ENCODE measurements around the gene POM121L2. TPM values are rescaled to one million over a fixed set of nuclear protein-coding genes. Genes with fewer than 3 reads are reported as not detected.

POM121L2 gene
- total RNA-seq, 1 donor from 2014 or later = not detected

DNA sequence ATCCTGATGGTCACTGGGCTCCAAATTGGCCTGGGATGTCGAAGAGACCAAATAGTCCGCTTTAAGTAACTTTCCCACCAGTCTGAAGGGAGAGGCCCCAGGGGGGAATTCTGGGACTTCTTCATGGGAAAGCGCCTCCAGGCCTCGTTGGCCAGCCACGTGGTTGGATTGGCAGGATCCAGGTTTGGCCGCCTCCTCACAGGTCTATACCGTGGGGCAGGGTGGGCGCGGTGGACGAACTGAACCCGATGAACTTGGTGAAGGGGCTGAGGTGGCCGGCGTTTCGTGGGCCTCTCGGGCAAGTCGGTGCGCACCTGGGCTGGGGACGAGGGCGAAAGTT is 297 bp downstream of the POM121L2 start:
- peaks cover 8% of the 10 kb centered on the region for H3K4me1 Mint-ChIP-seq
- DNase-seq = no peak
- H3K36me3 Mint-ChIP-seq (ENCODE audit: low read depth) = no peaks in the 10 kb centered on the region
- peak overlapping the region; percentile 85 for H3K4me3 Mint-ChIP-seq
- no peak overlapping the region for H3K27ac Mint-ChIP-seq
- intact Hi-C loops (cut with micrococcal nuclease) = loop anchor here (2.0 kb wide), 3 partner anchors 21 to 167 kb away; no protein-coding TSS in a partner anchor
- no peaks in the 10 kb centered on the region for H3K9me3 Mint-ChIP-seq
- H3K27me3 Mint-ChIP-seq = peaks cover 68% of the 10 kb centered on the region

DNA sequence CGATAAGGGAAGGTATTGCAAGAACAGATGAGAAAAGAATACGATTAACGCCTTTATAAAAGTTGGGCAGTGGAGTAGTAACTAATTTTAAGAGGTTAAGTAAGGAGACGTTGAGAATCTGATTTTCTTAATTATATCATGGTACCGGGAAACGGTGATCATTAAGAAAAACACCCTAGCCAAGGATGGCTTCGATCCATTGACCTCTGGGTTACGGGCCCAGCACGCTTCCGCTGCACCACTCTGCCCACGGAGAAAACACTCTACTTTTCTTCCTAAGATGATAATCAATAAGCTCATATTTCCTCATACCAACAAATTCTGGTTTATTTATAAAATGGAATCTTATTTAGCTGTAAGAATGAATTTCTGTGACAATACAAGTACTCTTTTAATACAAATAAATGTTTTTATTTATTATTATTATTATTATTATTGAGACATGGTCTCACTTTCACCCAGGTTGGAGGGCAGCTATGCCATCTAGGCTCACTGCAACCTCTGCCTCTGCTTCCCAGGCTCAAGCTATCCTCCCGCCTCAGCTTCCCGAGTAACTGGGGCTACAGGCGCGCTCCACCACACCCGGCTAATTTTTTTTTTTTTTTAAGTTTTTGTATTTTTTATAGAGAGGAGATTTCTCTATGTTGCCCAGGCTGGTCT is 8.3 kb downstream of the POM121L2 start:
- no peaks in the 10 kb centered on the region for H3K4me1 Mint-ChIP-seq
- intact Hi-C loops (cut with micrococcal nuclease) = no loop called here
- no peak overlapping the region for H3K27ac Mint-ChIP-seq
- peak; percentile 16 for DNase-seq
- no peaks in the 10 kb centered on the region for H3K36me3 Mint-ChIP-seq (ENCODE audit: low read depth)
- H3K4me3 Mint-ChIP-seq = no peak overlapping the region
- H3K27me3 Mint-ChIP-seq = peaks cover 45% of the 10 kb centered on the region
- peaks cover 13% of the 10 kb centered on the region for H3K9me3 Mint-ChIP-seq

DNA sequence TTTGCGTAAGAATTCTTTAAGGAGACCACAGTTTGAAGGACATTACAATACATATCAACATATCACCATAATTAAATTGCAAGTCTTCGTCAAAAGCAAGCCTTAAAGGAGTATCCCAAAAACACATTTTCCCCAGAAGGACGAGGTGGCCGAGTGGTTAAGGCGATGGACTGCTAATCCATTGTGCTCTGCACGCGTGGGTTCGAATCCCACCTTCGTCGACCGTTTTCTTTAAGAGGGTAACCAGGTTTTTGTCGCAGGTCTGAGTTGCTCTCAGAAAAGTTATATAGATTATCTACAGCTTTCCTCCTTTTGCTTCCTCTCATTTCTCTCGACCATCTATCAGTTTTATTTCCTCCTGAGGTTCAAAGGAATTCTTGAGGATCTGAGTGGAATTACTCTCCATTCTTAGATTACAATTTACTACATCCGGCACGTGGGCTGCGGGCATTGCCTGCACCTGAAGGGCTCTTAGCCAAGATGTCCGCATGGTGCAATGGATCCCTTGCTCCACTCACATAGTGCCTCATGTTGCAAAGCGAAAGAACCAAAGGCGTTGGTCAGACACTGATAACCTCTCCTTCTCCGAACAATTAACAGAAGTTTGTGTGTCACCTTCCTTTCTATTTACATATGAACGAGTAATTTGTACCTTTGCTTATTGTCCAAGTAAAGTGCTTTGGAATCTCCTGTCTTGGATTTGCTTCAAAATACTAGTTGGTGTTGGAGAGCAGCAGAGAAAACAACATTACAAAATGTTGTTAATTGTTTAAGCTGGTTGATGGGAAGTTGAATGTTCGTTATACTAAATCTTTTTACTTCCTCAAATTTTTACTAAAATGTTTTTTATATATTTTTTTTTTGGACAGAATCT is 14.0 kb downstream of the POM121L2 start:
- Mint-ChIP-seq H3K9me3 (peaks cover 33% of the 10 kb centered on the region), H3K36me3 (ENCODE audit: low read depth) (peaks cover 2% of the 10 kb centered on the region), H3K27ac (peak overlapping the region; percentile 51), H3K4me3 (no peak overlapping the region), H3K4me1 (peaks cover 1% of the 10 kb centered on the region), H3K27me3 (peaks cover 56% of the 10 kb centered on the region)
- intact Hi-C loops (cut with micrococcal nuclease) = loop anchor here (5.0 kb wide), 2 partner anchors 259 to 369 kb away; no protein-coding TSS in a partner anchor
- no peak for DNase-seq

DNA sequence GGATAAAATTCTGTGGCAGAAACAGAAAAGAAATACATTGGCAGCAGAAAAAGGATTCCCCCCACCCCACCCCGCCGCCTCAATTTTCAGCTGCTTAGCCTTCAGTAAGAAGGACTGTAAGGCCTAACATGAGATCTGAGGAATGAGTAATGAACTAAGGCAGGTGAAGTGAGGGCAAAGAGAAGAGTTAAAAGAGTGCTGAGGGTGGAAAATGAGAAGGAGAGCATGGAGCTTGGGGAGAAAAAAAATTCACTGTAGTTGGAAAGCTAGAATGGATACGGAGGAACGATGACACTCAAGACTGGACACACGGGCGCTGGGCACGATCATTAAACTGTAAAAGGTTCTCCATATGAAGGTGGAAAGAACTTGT is 14.6 kb downstream of the POM121L2 start:
- Mint-ChIP-seq H3K4me3 (no peak overlapping the region), H3K27ac (peak overlapping the region; percentile 51)

DNA sequence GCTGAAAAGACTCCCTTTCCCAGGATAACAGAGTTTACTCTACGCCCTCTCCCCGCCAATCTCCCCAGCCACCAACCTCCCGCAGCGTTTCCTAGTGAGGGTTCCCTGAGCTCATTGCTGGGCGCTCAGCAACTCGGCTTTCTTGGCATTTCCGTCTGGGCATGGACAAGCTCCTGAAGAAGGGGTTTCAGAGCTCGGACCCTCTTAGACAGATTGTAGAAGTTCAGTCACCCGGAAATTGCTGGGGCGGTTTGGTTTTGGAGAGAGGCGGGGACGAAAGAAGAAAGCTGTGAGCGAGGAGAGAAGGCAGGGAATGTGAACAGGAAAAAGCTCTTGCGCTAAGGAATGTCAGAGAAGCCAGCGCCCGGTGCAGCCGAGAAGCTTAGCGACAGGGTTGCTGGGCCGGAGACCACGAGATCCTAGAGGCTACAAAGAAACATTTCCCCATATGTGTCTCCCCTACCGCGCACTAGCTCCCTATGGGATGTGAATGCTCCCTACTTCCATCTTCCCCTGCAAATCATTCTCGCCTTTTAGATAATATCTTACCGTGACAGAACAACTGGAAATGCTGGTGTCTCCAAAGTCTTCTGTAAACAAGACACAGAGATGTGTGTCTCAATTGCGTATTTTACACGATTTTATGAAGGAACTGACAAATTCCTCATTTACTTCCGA is 15.8 kb downstream of the POM121L2 start:
- Mint-ChIP-seq H3K27me3 (peaks cover 56% of the 10 kb centered on the region), H3K4me3 (no peak overlapping the region), H3K9me3 (peaks cover 32% of the 10 kb centered on the region), H3K27ac (no peak overlapping the region), H3K36me3 (ENCODE audit: low read depth) (peaks cover 6% of the 10 kb centered on the region), H3K4me1 (peaks cover 1% of the 10 kb centered on the region)
- intact Hi-C loops (cut with micrococcal nuclease) = loop anchor here (5.0 kb wide), 2 partner anchors 261 to 371 kb away; no protein-coding TSS in a partner anchor
- no peak for DNase-seq

More for the DNA sequence above, 14.6 kb downstream of the POM121L2 start:
- H3K9me3 Mint-ChIP-seq = peaks cover 29% of the 10 kb centered on the region
- H3K36me3 Mint-ChIP-seq (ENCODE audit: low read depth) = peaks cover 2% of the 10 kb centered on the region
- intact Hi-C loops (cut with micrococcal nuclease) = loop anchor here (5.0 kb wide), 2 partner anchors 260 to 370 kb away; no protein-coding TSS in a partner anchor
- no peak for DNase-seq
- peaks cover 53% of the 10 kb centered on the region for H3K27me3 Mint-ChIP-seq
- H3K4me1 Mint-ChIP-seq = peaks cover 1% of the 10 kb centered on the region

DNA sequence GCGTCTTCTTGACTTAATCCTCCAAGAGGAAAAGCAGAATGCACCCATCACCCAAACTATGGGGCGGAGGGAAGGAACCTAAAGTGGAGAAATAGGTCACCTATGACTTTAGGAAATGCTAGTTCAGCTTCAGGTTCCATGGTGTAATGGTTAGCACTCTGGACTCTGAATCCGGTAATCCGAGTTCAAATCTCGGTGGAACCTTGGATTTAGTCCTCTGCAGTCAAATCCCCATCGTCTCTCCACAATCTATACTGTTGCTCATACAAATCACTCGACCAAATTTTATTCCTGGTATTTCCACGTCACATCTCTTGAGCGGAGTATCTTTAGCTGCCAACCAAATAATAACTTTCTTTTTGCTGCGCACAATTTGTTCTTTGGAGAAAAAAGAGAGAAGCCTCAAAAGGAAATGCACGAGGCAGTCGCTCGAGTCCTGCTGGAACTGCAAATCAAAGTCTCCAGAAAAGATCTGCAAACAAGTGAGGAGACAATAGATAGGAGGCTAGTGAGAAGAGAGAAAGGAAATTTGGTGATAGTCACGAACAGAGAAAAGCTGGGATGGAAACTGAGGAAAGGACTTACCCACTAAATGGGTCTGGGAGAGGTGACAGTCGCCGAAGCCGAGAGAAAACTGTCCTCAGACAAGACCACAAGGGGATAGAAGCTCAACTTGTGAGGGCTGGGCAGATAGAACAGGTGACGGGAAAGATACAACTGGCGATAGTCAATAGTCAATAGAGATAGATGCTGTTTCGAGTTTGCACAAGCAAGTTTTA is 16.6 kb downstream of the POM121L2 start:
- H3K36me3 Mint-ChIP-seq (ENCODE audit: low read depth) = peaks cover 6% of the 10 kb centered on the region
- H3K27me3 Mint-ChIP-seq = peaks cover 60% of the 10 kb centered on the region
- peaks cover 34% of the 10 kb centered on the region for H3K9me3 Mint-ChIP-seq
- DNase-seq = no peak
- peak overlapping the region; percentile 36 for H3K27ac Mint-ChIP-seq
- peaks cover 1% of the 10 kb centered on the region for H3K4me1 Mint-ChIP-seq
- H3K4me3 Mint-ChIP-seq = no peak overlapping the region
- intact Hi-C loops (cut with micrococcal nuclease) = loop anchor here (2.0 to 5.0 kb wide), 3 partner anchors 262 to 1441 kb away; no protein-coding TSS in a partner anchor

DNA sequence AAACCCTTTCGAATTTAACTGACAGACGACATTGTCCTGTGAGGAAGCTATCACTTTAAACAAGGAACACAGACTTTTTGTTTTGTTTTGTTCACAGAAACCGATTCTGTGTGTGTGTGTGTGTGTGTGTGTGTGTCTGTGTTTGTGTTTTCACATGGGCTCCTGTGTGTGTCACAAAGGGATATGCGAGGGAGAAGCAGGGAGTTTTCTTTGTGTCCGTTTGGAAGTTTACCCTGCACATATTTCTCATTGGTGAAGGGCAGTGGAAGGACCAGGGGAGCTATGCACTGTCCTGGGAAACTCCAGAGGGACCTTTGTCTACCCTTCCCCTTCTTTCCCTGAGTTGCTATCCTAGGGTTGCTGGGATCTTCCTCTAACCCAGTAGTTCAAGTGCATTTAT is 17.7 kb downstream of the POM121L2 start:
- Mint-ChIP-seq H3K27me3 (peaks cover 63% of the 10 kb centered on the region), H3K27ac (no peak overlapping the region)
- intact Hi-C loops (cut with micrococcal nuclease) = loop anchor here (2.0 to 5.0 kb wide), 2 partner anchors 308 to 1442 kb away; no protein-coding TSS in a partner anchor

DNA sequence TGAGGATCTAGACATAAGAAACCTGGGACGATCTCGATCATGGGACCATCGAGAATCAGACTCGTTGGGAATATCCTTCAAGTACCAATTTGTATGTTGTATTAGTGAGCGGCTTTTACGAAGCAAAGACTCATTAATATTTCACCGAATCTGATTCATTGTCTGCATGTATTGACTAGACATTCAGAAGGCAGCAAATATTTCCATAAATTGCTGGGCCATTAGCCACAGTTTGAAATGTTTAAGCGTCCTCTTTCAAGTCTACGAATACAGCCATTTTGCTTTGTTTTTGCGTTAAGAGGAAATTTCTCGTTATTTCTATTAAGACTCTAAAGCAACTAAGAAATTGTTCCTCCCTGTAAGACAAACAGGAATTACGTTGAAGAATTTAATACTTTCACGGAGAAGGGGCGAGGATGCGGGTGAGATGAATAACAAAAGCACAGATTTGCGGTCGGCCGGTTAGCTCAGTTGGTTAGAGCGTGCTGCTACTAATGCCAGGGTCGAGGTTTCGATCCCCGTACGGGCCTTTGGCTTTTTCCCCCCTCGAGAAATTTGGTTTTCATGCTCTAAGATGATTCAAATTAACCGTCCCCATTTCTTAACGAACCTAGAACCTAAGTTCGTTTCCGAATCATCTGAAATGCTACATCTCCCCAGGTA is 18.5 kb downstream of the POM121L2 start:
- H3K27ac Mint-ChIP-seq = no peak overlapping the region
- no peak overlapping the region for H3K4me3 Mint-ChIP-seq
- H3K27me3 Mint-ChIP-seq = peaks cover 70% of the 10 kb centered on the region
- peaks cover 1% of the 10 kb centered on the region for H3K4me1 Mint-ChIP-seq
- peaks cover 10% of the 10 kb centered on the region for H3K36me3 Mint-ChIP-seq (ENCODE audit: low read depth)
- DNase-seq = no peak
- H3K9me3 Mint-ChIP-seq = peaks cover 43% of the 10 kb centered on the region
- intact Hi-C loops (cut with micrococcal nuclease) = loop anchor here (2.0 to 5.0 kb wide), 2 partner anchors 309 to 1443 kb away; no protein-coding TSS in a partner anchor

More for the DNA sequence above, 17.7 kb downstream of the POM121L2 start:
- peaks cover 1% of the 10 kb centered on the region for H3K4me1 Mint-ChIP-seq
- DNase-seq = no peak
- H3K36me3 Mint-ChIP-seq (ENCODE audit: low read depth) = peaks cover 10% of the 10 kb centered on the region
- no peak overlapping the region for H3K4me3 Mint-ChIP-seq
- H3K9me3 Mint-ChIP-seq = peaks cover 41% of the 10 kb centered on the region

DNA sequence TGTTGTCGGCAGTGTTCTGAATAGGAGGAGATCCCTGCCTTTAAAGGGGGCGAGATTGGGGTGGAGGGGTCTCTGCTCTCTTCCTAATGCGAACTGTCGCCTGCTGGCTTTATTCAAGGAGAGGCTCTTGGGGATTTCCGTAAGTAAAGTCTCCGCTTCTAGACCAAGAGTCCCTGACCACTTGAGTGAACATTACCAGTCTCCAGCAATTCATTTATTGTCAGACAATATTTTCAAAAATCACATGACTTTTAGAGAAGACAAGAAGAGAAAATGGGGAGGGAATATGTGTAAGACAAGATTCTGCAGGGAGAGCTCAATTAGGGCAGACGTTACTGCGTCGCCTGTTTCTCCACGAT is 21.2 kb downstream of the POM121L2 start:
- intact Hi-C loops (cut with micrococcal nuclease) = loop anchor here (2.0 to 5.0 kb wide), 2 partner anchors 311 to 1484 kb away; no protein-coding TSS in a partner anchor
- Mint-ChIP-seq H3K27ac (no peak overlapping the region), H3K27me3 (peaks cover 78% of the 10 kb centered on the region), H3K4me3 (no peak overlapping the region), H3K9me3 (peaks cover 50% of the 10 kb centered on the region), H3K36me3 (ENCODE audit: low read depth) (peaks cover 15% of the 10 kb centered on the region), H3K4me1 (no peaks in the 10 kb centered on the region)
- no peak for DNase-seq

DNA sequence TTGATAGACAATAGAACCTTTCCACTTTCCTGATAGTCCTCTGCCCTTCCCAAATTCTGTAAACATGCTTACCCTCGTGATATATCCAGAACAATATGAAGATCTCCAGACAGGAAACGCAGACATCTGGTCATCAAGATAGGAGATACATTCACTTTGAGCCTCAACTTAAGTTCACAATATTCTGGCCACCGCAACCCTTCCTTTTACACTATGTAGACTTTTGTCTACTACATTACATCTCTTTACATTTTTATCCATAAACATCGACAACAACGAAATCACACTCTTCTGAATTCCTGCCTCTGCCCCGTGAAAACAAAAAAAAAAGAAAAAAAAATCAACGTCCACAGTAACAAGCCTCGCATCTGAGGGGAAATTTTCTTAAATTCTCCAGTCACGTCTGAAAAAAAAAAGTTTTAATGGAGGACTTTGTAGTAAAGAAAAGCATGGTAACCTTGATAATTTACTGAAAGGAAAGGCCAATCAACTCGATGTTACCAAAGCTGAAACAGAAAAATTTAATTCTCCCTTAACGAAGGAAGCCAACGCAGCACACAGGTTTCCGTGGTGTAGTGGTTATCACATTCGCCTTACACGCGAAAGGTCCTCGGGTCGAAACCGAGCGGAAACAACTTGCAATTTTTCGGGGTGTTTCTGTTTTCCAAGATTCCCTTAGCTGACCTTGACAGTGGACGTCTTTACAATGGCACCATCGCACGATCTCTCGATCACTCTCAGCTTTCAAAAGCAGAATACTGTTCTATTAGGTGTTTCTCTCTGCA is 21.8 kb downstream of the POM121L2 start:
- peaks cover 78% of the 10 kb centered on the region for H3K27me3 Mint-ChIP-seq
- H3K36me3 Mint-ChIP-seq (ENCODE audit: low read depth) = peaks cover 15% of the 10 kb centered on the region
- intact Hi-C loops (cut with micrococcal nuclease) = loop anchor here (2.0 to 5.0 kb wide), 2 partner anchors 312 to 1485 kb away; no protein-coding TSS in a partner anchor
- H3K27ac Mint-ChIP-seq = no peak overlapping the region
- DNase-seq = no peak
- peaks cover 50% of the 10 kb centered on the region for H3K9me3 Mint-ChIP-seq
- no peaks in the 10 kb centered on the region for H3K4me1 Mint-ChIP-seq
- no peak overlapping the region for H3K4me3 Mint-ChIP-seq

DNA sequence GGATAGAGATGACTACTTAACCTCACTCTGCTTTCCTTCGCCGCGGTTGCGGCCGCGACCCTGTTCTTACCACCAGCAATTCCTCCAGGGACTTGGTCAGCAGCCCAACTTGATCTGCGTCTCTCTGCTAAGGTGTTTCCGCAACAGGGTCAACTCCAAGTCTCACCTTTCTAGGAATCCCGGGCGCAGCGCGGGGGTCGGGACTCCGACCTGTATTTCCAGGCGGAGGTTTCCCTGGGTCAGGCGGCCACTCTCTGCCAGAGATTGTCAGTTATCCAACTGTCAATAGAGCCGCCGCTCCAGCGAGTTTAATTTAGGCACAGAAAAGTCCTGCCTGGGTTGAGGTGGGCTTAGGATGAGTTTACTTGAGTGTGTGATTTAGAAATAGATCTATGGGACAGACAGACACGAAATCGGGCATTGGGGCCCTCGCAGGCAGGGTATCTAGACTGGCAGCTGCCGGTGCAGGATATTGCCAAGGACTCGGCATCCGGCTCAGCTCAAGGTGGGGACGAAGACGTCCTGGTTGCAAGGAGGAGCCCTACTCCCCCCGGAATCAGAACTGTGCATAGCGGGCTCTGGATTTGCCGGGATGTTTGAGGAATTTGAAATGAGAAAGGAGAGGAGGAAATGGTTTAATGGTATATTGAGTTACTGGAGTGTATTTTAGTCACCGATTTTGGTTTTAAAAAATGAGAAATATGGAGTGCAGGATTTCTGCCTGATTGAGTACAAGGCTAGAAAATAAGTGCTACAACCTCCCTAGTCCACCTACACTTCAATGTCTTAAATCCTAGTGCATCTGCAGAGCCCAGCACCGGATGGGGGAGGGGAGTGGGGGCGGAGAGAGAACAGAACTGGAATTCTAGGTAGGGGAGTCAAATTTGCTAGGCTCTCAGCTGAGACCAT is 23.7 kb downstream of the POM121L2 start:
- no peak overlapping the region for H3K27ac Mint-ChIP-seq
- peaks cover 19% of the 10 kb centered on the region for H3K36me3 Mint-ChIP-seq (ENCODE audit: low read depth)
- intact Hi-C loops (cut with micrococcal nuclease) = loop anchor here (10.0 kb wide), 1 partner anchor 1526 kb away; no protein-coding TSS in a partner anchor
- no peak for DNase-seq
- no peak overlapping the region for H3K4me3 Mint-ChIP-seq
- H3K4me1 Mint-ChIP-seq = peaks cover 3% of the 10 kb centered on the region
- peaks cover 83% of the 10 kb centered on the region for H3K27me3 Mint-ChIP-seq
- H3K9me3 Mint-ChIP-seq = peaks cover 58% of the 10 kb centered on the region

All from activated CD4-positive, alpha-beta T cell treated with anti-CD3 and anti-CD28 coated beads, Interleukin-2, amount 10 ng/mL, durations not matched to agents 24 days and 14 days (primary cell).